NCI-H1694 treated with DMSO at 0.1 percent for 48 hours (cell line): ENCODE results near the gene CPE.
"Not testable (repeated sequence)": the region's sequence is repeated elsewhere in the genome, so short reads cannot be mapped to it uniquely, and the experiment has no call there.

Source experiments
- DNase-seq: peaks from one replicate; lab custom pipeline; 2025; lab: John Stamatoyannopoulos, UW

The CPE gene

DNA sequence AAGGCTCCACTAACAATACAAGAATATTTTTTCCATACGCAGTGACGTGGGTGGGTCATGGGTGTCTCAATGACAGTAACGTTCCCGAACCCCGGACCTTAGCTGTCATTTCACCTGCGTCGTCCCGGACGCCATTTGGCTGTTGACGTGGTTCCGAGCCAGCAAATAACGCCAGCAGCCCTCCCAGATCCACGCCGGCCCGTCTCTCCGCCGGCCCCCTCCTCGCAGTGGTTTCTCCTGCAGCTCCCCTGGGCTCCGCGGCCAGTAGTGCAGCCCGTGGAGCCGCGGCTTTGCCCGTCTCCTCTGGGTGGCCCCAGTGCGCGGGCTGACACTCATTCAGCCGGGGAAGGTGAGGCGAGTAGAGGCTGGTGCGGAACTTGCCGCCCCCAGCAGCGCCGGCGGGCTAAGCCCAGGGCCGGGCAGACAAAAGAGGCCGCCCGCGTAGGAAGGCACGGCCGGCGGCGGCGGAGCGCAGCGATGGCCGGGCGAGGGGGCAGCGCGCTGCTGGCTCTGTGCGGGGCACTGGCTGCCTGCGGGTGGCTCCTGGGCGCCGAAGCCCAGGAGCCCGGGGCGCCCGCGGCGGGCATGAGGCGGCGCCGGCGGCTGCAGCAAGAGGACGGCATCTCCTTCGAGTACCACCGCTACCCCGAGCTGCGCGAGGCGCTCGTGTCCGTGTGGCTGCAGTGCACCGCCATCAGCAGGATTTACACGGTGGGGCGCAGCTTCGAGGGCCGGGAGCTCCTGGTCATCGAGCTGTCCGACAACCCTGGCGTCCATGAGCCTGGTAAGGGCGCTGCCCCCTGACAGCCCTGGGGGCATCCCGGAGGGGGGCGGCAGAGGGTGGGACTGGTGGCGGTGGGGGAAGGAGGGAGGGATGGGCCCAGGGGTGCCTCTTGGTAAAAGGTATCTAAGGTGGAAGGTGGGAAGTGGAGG, at the start of gene CPE:
TSS of gene CPE (plus strand) at position 264 of the 933 bp plus-strand sequence. CDS start at position 478, 214 bp downstream.
- peak; percentile 74 for DNase-seq

GRCh38 chr4:165330071-165330470, 48.7 kb upstream of the CPE start:
- no peak for DNase-seq

DNA sequence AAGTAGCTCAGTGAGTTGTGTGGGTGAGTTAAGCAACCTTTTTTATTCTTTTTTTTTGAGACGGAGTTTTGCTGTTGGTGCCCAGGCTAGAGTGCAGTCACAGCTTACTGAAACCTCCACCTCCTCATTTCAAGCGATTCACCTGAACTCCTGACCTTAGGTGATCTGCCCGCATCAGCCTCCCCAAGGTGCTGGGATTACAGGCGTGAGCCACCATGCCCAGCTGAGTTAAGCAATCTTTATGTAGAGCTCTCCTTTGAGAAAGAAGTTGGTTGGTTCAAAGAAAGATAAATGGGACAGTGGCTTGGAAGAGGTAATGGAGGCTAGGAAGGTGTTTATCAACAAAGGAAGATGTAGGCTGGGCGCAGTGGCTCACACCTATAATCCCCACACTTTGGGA, 48.1 kb upstream of the CPE start:
- DNase-seq, result no peak

DNA sequence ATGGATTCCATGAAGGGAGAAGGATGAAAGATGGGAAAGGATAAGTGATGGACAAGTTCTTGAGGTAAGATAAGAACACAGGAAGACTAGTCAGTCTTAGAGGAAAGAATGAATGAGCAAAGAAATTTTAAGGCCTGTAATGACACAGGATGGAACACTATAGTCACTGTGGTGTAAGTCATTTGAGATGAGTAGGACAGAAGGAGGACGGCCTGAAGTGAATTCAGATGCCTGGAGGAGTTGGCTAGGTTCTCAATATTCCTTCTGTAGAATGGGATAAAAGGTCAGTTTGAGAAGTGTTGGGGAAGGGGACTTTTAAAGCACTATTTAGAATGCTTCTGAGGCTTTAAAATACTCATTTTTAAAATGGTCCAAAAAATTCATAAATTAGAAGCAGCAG, 47.4 kb upstream of the CPE start:
- DNase-seq, result no peak

GRCh38 chr4:165331823-165332222, 47.0 kb upstream of the CPE start:
- no peak for DNase-seq

GRCh38 chr4:165332502-165332901, 46.3 kb upstream of the CPE start:
- DNase-seq, result no peak

DNA sequence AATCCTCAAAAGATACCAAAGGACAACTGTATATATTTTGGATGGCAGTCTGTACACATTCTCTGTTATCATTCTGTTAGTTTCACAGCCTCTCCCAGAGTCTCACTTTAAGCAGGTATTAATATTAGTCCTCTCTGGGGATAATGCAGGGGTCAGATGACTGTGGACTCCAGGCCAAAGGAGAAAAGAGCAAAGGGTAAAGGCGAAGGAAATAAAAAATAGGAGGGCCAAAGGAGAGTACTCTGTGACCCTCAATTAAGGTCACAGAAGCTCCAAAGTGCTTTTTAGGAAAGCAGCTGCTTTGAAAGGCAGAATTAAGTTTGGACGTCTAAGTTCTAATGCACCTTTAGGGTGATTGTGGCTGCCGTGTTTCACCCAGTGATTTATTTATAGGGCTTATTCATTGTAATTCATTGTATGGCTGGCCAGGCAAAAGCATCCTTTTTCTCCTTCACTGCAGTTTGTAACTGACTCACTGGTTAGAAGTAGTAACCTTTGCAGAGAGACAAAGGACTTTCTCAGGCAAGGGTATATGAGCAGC, 43.6 kb upstream of the CPE start:
- DNase-seq, result no peak

- no peak for DNase-seq
These were observed 42.1 kb upstream of the CPE start for GRCh38 chr4:165336743-165337142.

DNA sequence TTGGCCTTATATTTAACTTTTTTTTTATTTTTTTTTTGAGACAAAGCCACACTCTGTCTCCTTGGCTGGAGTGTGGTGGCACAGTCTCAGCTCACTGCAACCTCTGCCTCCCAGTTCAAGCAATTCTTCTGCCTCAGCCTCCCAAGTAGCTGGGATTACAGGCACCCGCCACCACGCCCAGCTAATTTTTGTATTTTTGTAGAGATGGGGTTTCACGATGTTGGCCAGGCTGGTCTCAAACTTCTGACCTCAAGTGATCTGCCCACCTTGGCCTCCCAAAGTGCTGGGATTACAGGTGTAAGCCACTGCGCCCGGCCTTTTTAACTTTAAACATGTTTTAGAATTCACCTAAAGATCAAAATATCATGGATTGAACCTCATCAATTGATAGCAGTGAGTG, 36.5 kb upstream of the CPE start:
- DNase-seq, result not testable (repeated sequence)

GRCh38 chr4:165343353-165344191, 35.2 kb upstream of the CPE start:
- no peak for DNase-seq

GRCh38 chr4:165345666-165346417, 33.0 kb upstream of the CPE start:
- DNase-seq, result no peak

- no peak for DNase-seq
These were observed 30.9 kb upstream of the CPE start for GRCh38 chr4:165347647-165348569.

DNA sequence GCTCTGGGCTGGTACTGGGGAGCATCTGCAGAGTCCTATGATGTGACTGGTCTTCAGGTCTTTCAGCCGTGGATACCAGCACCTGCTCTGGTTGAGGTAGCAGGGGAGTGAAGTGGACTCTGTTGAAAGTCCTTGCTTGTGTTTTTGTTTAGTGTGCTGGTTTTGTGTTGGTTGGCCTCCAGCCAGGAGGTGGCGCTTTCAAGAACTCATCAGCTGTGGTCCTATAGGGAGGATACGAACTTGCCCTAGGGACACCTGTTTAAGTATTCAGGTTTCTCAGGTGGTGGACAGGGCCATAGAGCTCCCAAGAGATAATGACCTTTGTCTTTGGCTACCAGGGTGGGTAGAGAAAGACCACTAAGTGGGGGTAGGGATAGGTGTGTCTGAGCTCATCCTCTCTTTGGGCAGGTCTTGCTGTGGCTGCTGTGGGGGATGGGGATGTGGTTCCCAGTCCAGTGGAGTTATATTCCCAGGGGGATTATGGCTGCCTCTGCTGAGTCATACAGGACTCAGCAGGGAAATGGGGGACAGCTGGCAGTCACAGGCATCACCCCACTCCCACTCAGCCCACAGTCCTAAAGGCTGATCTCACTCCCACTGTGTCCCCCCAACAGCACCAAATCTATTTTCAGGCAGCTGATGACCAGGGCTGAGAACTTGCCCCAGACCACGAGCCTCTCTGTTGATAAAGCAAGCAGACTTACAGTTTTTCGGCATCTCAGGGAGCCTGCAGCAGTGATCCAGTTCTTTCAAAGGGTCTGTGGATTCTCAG, 27.3 kb upstream of the CPE start:
- no peak for DNase-seq

DNA sequence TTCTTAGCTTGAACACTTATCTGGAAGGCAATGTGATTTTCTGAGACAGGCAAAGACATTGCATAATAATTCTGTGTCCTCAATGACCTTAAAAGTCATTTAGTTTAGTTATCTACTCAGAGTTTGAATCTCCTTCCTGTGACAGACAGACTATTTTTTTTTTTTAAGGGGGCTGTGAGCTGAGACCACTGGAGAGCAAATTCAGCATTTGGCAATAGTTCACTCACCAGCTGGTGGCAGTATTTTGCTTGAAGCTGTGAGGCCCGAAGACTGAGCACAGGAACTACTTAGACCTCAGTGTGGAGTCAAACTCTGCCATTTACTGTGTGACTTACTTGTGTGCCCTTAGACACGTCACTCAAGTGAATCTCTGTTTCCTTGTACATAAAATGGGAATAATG, 22.9 kb upstream of the CPE start:
- DNase-seq, result peak; percentile 80

- DNase-seq, result no peak
These were observed 19.3 kb upstream of the CPE start for GRCh38 chr4:165359506-165359905.

DNA sequence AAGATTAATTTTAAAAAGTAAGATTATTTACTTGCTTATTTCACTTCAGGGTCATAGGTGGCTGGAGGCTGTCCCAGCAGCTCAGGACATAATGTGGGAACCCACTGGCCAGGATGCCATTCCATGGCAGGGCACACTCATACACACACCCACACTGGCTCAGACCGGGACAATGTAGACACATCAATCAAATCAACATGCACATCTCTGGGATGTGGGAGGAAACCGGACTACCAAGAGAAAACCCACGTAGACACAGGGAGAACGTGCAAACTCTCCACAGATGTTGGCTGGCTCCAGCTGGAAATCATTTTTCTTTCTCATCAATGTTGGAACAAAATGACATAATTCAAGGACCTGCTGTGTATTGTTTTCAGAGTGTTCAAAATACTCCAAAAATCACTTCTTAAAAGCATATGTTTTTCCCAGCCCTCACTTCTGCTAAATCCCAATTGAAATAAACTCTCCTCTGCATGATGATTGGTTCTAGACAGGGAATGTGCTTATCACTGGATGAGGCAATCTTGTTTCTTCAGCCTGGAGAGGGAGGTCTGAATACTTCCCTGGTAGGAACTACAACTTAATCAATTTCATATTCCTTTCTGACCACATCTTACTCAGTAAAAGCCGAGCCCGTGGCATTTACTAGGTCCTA, 18.6 kb upstream of the CPE start:
- DNase-seq, result no peak

- DNase-seq, result no peak
These were observed 17.7 kb upstream of the CPE start for GRCh38 chr4:165360985-165361670.

DNA sequence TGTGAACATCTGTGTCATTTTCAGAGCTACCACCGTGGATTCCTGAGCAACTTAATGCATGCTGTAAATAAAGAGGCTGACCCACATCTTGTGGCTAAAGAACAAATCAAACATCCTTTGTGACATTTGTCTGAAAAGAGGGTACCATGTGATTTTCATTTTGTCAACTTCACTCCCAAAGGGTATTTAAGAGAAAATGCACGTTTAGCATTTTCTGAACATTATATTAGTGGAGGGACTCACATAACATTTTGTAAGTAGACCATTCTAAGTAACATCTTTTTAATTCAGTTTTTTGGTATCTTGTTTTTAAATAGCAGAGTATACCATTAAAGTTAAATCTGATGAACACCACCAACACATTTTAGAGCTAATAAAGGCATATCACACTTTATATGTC, 17.0 kb upstream of the CPE start:
- DNase-seq, result no peak
